Left forelimb (tissue), 1 donor: ENCODE measurements around the gene SPIN2B.

Experiments
- DNase-seq: peaks from one replicate; pipeline ENCODE4 v3.0.0-alpha.2; 2018; ENCODE audit warnings: low spot score

SPIN2B gene

DNA sequence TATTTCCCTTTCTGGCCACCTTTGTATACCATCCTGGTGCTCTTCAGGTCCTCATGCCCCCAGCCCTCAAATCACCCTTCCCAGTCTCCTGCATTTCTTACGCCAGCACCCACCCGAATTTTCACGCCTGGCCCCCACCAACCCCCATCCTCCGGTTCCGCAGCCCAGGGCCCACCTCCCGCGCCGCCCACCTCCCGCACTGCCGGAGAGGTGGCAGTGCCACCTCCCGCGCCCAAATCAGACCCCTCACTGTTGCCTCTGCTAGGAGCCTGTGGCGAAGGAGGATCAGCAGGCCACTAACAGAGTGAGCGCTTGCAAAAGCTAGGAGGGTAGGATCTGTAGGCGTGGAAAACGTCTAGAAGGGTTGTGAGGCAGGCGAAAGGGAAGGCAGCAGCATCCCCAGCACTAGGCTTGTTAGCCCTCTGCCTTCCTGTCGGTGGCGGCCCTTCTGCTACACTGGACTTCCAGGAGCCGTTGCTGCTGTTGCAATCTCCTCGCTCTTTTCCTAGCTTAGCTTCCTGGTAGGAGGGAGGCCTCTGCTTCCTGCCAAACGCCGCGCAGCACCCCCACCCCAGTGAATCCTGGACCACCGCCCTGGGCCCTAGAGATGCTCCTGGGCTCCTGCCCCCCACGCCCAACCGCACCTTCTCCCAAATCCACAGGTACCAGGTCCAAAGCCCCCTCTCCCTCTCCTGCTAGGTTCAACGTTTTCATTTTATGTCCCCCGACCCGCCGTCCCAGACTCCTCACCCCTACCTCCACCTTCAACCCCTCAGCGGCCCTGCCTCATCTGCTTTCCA, 51.0 kb downstream of the SPIN2B start:
- no peak for DNase-seq
